DMS153 (cell line): ENCODE results near the gene PHKA2.

Experiments used
- DNase-seq: peaks from one replicate; lab custom pipeline; 2025; lab: John Stamatoyannopoulos, UW

The PHKA2 gene

DNA sequence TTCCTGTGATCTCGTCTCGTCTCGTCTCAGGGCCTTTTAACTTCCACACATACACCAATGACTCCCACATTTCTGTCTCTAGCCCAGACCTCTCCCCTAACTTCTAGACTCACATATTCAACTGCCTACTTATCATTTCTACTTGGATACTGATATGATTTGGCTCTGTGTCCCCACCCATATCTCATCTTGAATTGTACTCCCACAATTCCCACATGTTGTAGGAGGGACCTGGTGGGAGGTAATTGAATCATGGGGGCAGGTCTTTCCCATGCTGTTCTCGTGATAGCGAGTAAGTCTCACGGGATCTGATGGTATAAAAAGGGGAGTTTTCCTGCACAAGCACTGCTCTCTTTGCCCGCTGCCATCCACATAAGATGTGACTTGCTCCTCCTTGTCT, 8.9 kb downstream of the PHKA2 start:
- no peak for DNase-seq

DNA sequence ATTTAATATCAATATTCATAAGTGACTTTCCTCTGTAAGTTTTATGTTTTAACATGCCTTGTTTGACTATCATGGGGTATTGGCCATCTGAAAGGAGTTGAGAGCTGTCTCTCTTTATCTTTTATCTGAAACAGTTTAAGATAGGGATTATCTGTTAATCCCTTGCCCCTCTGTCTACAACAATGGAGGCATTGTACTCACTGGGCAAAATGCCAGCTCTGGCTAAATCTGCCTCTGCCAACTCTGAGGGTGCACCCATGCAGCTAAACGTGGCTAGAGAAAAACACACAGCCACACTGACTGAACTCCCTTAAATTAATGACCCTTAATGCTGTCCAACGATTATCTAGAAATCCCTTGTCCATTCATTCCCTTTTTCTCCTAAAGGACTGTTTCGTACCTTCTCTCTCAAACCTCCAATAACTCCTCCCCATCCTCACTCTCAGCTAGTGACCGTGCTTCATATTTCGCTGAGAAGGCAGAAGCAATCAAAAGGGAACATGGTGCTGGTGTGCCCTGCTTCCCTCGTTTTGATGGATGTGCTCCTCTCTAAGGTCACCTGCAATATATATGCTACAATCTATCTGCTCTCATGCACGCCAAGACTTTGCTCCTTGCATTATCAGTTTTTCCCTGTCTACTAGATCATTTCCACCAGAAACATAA, 10.3 kb downstream of the PHKA2 start:
- no peak for DNase-seq

DNA sequence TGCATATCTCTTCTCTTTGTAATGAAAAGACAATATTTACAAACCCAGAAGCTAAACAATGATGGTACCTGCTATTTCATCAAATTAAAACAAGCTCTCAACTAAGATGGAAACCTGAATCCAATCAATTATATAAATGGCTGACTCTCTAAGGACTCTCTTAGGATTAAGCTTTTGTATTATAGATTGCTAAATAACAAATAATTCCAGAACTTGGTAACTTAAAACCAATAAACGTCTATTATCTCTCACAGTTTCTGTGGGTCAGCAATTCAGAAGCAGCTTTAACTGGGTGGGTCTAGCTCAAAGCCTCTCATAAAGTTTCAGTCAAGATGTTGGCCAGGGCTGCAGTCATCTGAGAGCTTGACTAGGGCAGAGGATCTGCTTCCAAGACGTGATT, 12.4 kb downstream of the PHKA2 start:
- DNase-seq: no peak

DNA sequence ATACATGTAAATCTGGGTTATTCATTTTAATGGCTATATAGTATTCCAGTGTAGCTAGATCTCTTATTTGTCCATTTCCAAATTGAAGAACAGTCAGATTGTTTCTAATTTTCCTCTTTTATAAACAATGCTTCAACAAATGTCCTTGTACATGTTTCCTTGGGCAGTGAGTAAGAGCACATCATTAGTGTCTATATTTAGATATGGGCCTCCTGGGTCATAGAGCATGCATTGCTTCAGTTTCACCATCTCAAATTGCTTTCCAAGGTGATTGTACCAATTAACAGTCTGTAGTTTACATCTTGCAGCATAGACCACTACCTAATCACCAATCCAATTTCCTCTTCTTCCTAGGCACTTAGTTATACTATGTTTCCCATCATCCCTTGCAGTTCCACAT, 13.4 kb downstream of the PHKA2 start:
- no peak for DNase-seq

DNA sequence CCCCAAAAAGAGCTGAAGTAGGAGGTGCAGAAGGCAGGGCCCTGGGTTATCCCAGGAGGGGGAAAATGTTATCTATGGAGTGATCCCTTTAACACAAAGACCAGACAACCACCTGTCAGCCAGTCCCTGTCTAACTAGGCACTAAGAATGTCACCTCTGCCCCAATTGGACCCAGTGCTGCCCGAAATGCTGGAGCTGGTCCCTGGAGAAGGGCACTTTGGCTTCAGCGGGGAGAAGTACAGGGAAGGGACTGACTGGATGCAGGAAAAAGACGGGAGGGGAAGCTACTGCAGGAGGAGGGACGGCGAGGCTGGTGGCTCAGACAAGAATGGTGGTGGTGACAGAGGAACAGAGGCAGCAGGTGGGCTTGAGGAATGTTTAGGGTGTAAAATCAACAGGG, 17.3 kb downstream of the PHKA2 start:
- DNase-seq: no peak

DNA sequence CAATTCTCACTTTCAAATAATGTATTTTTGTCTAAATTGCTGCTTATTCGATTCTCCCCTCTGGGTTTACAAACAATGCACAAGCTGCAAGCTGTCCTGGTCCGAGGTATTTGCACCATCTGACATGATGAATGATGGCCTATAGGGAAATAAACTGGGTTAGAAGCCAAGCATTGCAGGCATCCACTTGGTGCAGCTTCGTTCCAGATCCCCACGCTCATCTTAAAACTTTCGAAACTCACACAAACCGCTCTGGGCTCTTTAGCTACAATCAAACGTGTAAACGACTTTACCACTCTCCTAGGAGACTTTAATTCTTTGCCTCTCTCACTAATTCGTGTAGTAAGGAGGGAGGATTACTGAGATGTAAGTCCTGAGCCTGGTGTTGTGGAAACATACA, 19.0 kb downstream of the PHKA2 start:
- DNase-seq: no peak

DNA sequence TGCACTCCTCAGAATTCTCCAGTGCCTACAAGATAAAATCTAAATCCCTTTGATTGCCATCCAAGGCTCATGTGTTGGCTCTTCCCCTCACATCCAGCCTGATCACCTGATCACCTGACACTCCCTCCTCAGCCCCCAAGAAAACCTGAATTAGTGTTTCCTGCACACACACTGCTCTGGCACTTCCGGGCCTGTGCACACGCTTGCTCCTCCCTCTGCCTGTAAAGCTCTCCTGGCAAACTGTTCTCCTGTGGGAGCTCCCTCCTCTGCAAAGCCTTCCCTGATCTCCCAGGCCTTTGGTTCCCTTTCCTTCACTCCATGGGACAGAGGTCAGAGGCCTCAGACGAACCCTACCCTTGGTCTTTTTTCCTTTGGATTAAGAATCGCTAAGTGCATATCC, 19.9 kb downstream of the PHKA2 start:
- no peak for DNase-seq

DNA sequence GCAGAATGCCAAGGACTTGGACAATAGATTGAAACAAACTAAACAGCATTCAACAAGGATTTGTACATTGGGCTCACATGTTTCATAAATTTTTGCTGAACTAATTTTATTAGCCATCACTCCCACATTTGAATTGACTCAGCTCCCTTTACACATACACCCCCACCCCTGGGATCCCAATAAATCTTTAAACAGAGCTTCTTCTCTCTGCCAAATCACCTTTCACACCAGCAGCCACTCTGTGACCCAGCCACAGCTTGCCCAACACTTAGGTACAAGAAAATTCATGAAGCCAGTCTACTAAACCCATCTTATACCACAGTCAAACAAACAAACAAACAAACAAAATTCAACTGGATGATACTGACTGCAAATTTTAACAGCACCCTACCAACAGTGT, 21.6 kb downstream of the PHKA2 start:
- DNase-seq: no peak

DNA sequence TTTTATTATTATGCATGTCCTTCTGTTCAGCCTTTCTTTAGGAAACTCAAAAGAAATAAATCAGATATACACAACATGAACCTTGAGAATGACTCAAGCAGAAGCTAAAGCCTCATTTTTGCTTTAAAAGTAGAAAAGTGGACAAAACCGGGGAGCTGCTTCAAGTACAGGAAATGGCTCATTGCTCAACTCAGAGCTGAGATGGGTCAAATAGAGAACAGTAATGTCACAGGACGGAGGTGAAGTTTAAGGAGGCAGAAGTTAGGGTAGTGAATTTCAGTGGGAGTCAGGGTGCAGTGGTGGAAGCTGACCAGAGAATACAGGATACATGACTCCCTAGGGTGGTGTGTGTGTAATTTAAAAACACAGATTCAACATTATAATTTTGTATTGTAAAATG, 22.2 kb downstream of the PHKA2 start:
- DNase-seq: no peak

DNA sequence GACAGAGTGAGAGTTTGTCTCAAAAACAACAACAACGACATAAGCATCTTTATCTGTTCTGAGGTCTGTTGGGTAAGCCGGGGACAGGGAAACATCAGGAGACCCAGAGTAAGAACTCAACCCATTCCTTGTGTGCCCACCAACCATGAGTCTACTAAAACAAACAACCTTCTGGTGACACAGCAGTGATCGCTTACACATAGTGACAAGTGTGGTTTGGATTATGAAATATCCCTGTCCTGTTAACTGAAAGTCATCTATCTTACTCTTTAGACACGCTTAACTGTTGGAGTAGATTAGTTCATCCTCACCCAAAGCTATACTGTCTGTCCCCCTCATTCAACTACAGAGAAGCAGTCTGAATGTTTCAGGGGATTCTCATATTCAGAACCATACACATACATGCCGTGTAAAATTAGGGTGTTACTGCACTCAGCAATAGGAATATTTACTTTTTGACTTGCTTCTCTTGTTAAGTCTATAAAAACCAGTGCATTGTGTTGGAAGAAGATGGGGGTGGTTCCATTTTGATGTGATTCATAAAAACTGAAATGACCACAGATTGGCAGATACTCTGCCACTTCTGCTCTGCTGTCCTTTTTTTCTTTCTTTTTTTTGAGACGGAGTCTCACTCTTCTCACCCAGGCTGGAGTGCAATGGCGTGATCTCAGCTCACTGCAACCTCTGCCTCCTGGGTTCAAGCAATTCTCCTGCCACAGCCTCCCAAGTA, 27.4 kb downstream of the PHKA2 start:
- no peak for DNase-seq

DNA sequence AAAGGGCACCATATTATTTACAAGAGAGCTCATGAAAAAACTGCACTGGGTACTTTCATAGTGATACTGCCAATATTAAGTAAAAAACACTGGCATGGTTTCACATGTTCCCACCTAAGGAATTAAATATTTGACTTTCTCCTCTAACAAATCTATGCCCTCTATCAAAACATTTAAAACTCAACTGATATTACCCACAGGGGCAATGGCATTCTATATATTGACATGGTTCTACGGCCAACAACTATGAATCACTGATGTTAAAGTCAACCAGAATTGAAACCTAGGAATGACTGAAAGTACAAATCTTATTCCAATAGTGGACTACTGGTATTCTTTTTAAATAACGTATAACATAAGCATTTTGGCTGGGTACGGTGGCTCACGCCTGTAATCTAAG, 28.2 kb downstream of the PHKA2 start:
- DNase-seq: no peak

DNA sequence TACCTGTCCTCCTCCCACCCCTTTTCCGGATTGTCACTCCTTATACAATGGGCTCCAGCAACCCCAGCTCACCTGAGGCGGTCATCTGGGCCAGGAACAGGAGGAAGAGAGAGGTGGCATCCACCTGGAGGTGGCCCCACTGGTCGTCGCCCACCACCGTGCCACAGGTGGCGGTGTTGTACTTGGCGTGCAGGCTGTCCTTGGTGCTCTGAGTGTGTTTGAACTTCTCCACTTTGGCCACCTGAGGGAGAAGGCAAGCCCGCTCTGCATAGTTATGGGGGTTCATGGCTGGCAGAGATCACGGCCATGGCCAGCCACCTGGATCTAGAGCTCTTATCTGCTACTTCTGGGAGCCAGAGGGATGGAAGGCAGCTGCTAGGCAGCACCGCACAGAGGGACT, 32.9 kb downstream of the PHKA2 start:
- DNase-seq: no peak

DNA sequence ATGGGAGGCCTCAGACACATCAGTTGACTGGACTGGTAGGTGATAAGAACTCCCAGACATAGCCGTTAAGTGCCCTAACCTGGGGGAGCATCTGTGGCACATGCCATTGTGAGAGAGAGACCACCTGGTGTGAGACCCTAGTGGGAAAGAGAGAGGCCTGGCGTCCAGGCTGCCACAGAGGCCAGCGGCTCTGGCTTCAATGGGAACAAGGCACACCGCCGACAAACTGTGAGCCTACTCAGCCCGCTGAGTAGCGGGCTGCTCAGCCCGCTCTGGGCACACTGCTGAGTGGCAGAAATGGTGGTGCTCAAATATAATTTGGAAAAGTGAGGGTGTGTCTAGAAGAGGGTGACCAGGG, 34.0 kb downstream of the PHKA2 start:
- no peak for DNase-seq

DNA sequence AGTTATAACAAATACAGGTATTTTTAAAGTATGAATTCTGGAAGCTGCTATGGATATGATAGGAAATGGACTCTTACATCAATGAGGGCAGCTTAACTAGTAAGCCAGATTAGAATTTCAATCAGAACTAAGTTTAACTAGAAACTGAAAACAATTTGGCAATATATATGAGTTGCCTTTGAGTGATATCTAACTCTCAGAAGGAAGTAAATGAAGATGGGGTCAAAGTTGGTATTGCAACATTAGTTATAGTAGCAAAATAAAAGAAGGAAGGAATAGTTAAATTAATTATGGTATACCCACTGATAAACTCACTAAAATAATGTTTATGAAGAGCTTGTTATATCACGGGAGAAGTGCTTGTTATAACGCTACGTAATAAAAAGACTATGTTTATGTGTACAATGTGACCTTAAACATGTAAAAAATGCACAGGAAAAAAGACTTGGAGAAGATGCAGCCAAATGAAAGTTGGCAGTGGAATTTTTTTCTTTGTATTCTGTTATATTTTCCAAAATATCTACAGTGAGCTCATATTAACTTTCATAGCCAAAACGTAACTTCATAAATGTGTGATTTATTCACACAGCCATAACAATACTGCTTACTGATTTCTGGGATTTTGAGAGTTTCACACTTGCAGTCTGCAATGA, 34.5 kb downstream of the PHKA2 start:
- DNase-seq: no peak

DNA sequence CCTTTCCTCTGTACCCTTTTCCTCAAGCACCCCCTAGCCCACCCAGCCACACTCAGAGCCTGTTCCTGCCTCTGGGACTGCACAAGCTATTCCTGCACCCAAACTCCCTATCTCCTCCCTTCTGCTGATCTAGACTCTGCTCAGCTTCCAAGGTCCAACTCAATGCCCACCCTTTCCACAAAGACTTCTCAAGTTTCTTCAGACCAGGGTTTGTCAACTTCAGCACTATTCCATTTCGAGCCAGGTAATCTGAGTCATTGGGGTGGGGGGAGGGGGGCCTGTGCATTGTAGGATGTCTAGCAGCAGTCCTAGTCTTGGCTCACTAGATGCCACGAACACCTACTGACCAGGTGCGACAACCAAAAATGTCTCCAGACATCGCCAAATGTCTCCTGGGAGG, 37.3 kb downstream of the PHKA2 start:
- no peak for DNase-seq

DNA sequence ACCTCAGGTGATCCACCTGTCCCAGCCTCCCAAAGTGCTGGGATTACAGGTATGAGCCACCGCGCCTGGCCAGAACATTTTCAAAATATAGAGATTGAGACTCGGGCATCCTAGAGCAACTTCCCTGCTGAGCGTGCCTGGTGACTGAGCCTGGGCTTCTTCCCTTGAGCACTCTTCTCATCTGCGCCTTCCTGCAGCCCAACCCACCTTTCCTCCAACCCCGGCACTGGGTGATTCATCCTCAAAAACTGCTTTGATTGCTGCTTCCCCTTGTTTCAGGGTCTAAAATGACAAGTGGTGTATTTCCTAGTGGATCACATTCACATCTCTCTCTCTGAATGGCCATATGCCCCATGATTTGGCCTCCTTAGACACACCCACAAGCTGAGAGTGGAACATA, 37.8 kb downstream of the PHKA2 start:
- DNase-seq: no peak

DNA sequence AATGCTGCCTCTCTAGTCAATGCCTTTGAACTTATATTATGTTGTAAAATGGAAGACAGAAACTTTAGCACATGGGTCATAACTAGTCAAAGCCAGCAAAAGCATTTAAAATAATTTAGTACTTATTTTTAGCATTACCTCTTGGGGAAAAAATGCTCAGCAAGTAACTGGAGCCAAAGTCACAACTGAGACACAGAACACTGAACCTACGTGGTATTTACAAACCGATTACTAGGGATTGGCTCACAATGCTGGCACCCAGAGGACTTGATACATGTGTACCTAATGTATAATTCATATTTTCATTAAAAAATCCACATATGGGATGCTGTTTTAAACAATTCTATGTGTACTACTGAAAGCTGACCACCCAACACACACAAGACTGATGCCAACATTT, 38.4 kb downstream of the PHKA2 start:
- DNase-seq: no peak

DNA sequence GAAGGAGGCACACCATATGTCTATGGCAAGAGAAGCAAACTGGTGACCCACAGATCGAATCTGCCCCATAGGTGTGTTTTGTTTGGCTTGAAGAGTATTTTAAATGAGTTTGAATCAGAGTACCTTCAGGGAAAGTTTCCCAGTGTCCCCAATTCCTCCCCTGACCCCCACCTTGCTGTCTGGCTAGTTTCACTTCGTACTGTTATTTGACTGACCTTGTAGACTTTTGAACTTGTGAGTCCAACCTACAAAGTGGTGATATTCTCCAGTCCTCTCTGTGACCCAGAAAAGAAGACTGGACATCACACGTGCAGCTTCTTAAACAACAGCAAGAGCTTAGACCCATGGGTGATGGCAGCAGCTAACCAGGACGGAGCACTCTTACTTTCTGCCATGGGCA, 39.4 kb downstream of the PHKA2 start:
- DNase-seq: no peak

DNA sequence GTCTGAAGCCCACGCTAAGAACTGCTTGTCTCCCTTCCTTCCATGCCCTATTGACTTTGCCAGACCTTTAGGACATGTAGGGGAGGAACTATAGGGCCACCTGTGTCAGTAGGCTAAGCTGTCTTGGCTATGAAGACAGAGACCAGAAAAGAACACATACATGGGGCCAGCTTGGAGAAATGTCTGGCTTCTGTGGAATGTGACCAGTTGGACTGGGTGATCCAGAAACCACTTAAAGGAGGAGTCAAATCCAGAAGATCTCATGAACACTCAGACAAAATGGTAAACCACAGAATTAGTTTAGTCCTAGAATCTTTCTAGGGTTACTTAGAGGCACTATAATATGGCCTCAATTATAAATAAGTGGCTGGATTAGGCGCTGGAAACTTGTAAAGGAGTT, 42.0 kb downstream of the PHKA2 start:
- DNase-seq: no peak

DNA sequence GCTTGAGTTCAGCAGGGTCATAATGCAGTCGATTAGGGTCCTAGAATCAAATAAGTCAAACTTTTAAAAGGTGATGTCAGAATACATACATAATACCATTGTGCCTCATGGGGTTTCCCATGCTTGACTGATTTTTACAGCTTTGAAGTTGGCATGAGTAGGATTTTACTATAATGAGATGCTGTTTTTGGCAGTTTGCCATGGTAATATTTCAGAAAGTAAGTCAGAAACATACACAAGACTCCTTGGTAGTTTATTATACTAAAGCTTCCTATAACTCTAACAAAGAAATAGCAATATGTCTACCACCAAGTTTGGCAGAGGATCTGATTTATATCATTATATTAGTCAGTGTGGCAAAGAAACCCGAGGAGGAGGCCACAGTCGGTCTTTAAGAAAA, 45.2 kb downstream of the PHKA2 start:
- no peak for DNase-seq

DNA sequence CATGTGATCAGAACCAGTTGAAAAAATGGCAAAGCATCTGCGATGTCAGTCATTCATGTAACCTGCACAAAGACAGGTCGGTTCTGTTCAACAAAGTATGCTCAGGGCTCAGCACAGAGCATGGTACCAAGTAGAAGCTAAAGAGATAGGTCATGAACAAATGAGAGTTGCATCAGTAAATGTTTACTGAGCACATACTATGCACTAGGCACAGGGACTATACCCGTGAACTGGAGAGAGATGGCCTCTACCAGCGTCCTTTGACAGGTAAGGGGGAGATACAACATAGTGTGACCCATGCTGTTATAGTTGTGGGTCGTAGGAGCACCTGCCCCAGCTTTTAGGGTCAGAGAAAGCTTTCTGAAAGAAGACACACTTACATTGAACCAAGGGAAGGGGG, 46.7 kb downstream of the PHKA2 start:
- DNase-seq: no peak

DNA sequence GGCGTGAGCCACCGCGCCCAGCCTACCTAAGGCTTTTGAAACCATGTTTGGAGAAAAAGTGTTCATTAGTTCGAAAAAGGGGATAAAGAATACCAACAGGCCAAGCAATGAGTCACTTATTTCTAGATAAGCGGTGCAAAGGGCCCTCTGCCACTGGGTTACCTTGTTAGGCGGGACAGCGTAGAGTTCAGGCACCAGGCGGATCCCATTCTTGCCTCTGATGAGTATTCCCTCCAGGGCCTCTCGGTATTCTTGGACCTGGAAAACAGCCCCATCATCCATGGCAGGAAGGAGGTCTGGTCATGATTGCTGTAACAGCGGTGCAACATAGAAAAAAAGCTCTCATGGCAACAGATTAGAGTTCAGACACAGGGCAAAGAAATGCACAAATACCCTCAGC, 48.0 kb downstream of the PHKA2 start:
- no peak for DNase-seq

DNA sequence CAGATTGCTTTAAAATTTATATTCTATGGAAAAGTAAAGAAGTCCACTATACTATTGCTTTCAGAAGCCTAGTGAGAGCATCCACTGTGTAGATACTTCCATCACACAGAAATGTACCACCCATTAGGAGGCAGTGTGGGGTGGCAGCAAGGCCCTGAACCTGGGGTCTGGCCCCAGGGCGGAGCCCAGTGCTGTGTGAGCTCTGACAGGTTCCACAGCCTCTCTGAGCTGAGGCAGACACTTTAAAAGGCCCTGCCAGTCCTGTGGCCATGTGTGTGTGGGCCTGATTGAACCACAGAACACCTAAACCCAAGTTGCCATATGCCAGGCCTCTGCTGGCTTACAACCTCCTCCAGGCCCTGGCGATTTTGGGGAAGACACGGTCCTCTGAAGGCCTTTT, 49.2 kb downstream of the PHKA2 start:
- DNase-seq: no peak

DNA sequence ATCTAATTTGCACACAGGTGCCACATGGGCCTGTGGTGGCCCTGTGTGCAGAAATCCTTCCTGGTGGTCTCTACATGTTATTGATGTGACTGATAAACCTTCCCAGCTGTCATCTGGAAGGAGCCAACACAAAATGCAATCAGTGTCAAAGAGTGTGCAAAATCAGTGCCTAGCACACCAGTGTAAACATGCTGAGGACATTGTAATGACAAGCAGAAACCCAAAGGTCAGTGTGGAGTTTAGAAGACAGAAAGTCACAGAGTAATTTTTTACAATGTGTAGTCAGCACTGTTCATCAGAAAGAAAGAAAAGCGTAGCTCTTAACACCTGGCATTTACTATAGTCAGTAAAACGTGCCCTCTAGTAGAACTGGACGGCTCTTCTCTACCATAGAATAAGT, 50.3 kb downstream of the PHKA2 start:
- no peak for DNase-seq
